SU-DHL-6 (cell line): ENCODE data around the gene PCDHGA10.
"Not testable (repeated sequence)": the region's sequence is repeated elsewhere in the genome, so short reads cannot be mapped to it uniquely, and the experiment has no call there.

Experiments used
- EZH2phosphoT487 ChIP-seq: fragments of 200-600 bp; sonication (generic), shearing (Covaris generic); conservative IDR thresholded peaks from 2 replicates; pipeline ENCODE4 v1.6.1; 2018; ENCODE audit warnings: mild to moderate bottlenecking, antibody characterized with exemption, low read length, moderate library complexity, mixed read lengths
- TF ChIP-seq, protein P1 (sequence below): fragments of 200-600 bp; sonication (generic); IDR thresholded peaks from one replicate; pipeline ENCODE4 v1.5.1; 2017; ENCODE audit warnings: antibody characterized with exemption, mild to moderate bottlenecking, low read length, moderate library complexity; ENCODE audit not compliant: insufficient read depth, poor library complexity, severe bottlenecking

- TF ChIP-seq, protein P1, sequence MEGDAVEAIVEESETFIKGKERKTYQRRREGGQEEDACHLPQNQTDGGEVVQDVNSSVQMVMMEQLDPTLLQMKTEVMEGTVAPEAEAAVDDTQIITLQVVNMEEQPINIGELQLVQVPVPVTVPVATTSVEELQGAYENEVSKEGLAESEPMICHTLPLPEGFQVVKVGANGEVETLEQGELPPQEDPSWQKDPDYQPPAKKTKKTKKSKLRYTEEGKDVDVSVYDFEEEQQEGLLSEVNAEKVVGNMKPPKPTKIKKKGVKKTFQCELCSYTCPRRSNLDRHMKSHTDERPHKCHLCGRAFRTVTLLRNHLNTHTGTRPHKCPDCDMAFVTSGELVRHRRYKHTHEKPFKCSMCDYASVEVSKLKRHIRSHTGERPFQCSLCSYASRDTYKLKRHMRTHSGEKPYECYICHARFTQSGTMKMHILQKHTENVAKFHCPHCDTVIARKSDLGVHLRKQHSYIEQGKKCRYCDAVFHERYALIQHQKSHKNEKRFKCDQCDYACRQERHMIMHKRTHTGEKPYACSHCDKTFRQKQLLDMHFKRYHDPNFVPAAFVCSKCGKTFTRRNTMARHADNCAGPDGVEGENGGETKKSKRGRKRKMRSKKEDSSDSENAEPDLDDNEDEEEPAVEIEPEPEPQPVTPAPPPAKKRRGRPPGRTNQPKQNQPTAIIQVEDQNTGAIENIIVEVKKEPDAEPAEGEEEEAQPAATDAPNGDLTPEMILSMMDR: not testable (repeated sequence)
- not testable (repeated sequence) for TF ChIP-seq EZH2phosphoT487
Observed at GRCh38 chr5:141432726-141433125, 19.9 kb downstream of the PCDHGA10 start.
